Measurements from ENCODE around the gene TTC39B. TPM values are rescaled to one million over a fixed set of nuclear protein-coding genes. Genes with fewer than 3 reads are reported as not detected.

Gene TTC39B
- total and polyA plus RNA-seq, 2 donors (not counting 3 experiments of a cell fraction or from before 2014, with no cell fraction given), result 1.0 to 5.4 TPM

DNA sequence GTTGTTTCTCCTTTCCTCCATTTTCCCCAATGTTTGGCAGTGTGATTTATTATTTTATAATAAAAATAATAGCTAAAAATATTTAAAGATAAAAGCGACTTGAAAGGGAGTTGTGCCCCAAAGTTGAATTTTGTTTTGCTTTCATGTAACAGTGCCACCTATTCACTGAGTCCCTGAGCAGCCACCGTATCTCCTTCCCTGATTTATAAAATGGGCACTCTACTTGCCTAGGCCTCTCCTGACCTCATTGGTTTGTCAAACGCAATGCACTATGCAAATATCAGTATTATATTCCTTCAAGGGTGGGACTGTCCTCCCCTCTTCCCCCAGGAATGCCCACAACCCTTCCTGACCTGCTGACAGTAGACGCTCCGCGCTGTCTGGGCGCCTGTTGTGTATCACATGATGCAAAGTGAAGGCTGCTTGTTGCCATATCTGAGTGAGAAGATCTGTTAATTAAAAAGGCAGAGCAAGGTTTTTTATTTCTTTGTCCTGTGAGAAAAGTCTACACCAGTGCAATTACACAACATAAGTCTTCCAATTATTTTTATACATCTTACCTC lies 81.4 kb downstream of the TTC39B start:
- no peak overlapping the region for H3K9ac ChIP-seq (replicated peaks; ENCODE audit: extremely low read depth, insufficient read depth, low read length)
- H3K79me2 ChIP-seq (ENCODE audit: control insufficient read depth, insufficient read depth, low read length), result no peaks in the 10 kb centered on the region
- no peak for DNase-seq (ENCODE audit: low read depth, low spot score)
- H3K4me3 ChIP-seq (replicated peaks in 1 of 3; ENCODE audit: insufficient read depth in 1 of 3, low read depth in 1 of 3, low read length in 3 of 3), result no peak overlapping the region
- BruUV-seq (replicated peaks), result no TSS peak
- H3K36me3 ChIP-seq (ENCODE audit: control insufficient read depth in 2 of 2, extremely low read depth in 1 of 2, insufficient read depth in 2 of 2, low read length in 2 of 2), result no peaks in the 10 kb centered on the region
- no peaks in the 10 kb centered on the region for H3K27me3 ChIP-seq (ENCODE audit: control insufficient read depth in 2 of 2, insufficient read depth in 2 of 2, low read length in 2 of 2)
- TF ChIP-seq POLR2A (IDR thresholded peaks at IDR 0.05; ENCODE audit: low read depth, low read length), result no peak
- TF ChIP-seq, protein P1, sequence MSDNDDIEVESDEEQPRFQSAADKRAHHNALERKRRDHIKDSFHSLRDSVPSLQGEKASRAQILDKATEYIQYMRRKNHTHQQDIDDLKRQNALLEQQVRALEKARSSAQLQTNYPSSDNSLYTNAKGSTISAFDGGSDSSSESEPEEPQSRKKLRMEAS (IDR thresholded peaks at IDR 0.05; ENCODE audit: insufficient read depth, insufficient read length), result no peak
- TF ChIP-seq EZH2 (IDR thresholded peaks at IDR 0.05; ENCODE audit: borderline replicate concordance, low read depth, low read length, severe bottlenecking), result no peak
- TF ChIP-seq, protein P2, sequence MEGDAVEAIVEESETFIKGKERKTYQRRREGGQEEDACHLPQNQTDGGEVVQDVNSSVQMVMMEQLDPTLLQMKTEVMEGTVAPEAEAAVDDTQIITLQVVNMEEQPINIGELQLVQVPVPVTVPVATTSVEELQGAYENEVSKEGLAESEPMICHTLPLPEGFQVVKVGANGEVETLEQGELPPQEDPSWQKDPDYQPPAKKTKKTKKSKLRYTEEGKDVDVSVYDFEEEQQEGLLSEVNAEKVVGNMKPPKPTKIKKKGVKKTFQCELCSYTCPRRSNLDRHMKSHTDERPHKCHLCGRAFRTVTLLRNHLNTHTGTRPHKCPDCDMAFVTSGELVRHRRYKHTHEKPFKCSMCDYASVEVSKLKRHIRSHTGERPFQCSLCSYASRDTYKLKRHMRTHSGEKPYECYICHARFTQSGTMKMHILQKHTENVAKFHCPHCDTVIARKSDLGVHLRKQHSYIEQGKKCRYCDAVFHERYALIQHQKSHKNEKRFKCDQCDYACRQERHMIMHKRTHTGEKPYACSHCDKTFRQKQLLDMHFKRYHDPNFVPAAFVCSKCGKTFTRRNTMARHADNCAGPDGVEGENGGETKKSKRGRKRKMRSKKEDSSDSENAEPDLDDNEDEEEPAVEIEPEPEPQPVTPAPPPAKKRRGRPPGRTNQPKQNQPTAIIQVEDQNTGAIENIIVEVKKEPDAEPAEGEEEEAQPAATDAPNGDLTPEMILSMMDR (IDR thresholded peaks at IDR 0.05; ENCODE audit: extremely low read depth in 1 of 2, insufficient read depth in 1 of 2, low read depth in 1 of 2, low read length in 2 of 2), result no peak
- TF ChIP-seq FOS (IDR thresholded peaks at IDR 0.05; ENCODE audit: borderline replicate concordance, insufficient read depth, low read length), result no peak
- no peak for TF ChIP-seq POLR2AphosphoS5 (IDR thresholded peaks at IDR 0.05; ENCODE audit: insufficient read depth, low read depth, low read length)
- no peak for TF ChIP-seq GATA2 (IDR thresholded peaks at IDR 0.05; ENCODE audit: insufficient read depth, insufficient read length, low read depth, low read length)
- no peak for TF ChIP-seq MYC (IDR thresholded peaks at IDR 0.05; ENCODE audit: low read depth, low read length)
- no peak for TF ChIP-seq JUN (IDR thresholded peaks at IDR 0.05; ENCODE audit: borderline replicate concordance, insufficient read depth, insufficient read length, low read depth)
- no peaks in the 10 kb centered on the region for H3K9me1 ChIP-seq (replicated peaks; ENCODE audit: control insufficient read depth, extremely low read depth, insufficient read depth, low read length)
- no peak for FAIRE-seq
- no peaks in the 10 kb centered on the region for H3K4me1 ChIP-seq (ENCODE audit: control insufficient read depth, extremely low read depth, insufficient read depth, low read length)
- H4K20me1 ChIP-seq (replicated peaks; ENCODE audit: control insufficient read depth, extremely low read depth, insufficient read depth, low read length), result no peaks in the 10 kb centered on the region
- H3K4me2 ChIP-seq (ENCODE audit: insufficient read depth, low read length), result no peak overlapping the region
- no peak overlapping the region for H2AFZ ChIP-seq (ENCODE audit: low read depth, low read length)
- no peak overlapping the region for H3K27ac ChIP-seq (ENCODE audit: insufficient read depth, low read depth, low read length)
- dilution Hi-C loops (cut with MboI; ENCODE audit: extremely low pct_ligation_motif_present, low sequenced_read_pairs) (no loop called here), intact Hi-C loops (cut with micrococcal nuclease) (no loop called here)
- POLR2A ChIA-PET, result no interaction called here
- CTCF ChIA-PET, result interaction anchor here (2.0 kb wide), 1 partner anchor 14 kb away, joined by 10 read pairs; no protein-coding TSS in a partner anchor
- H3K9me3 ChIP-seq (replicated peaks; ENCODE audit: control insufficient read depth, insufficient read depth, low read length), result no peaks in the 10 kb centered on the region

All from endothelial cell of umbilical vein (primary cell).